DMS 273 (cell line): Measurements from ENCODE around the gene GLP1R.
"Not testable (repeated sequence)": the region's sequence is repeated elsewhere in the genome, so short reads cannot be mapped to it uniquely, and the experiment has no call there.

Experiments used
- DNase-seq: peaks from one replicate; lab custom pipeline; 2025; ENCODE audit not compliant: unreplicated experiment; lab: John Stamatoyannopoulos, UW

Gene GLP1R

GRCh38 chr6:39118921-39119320 is 70.3 kb downstream of the GLP1R start:
- DNase-seq = no peak

- DNase-seq = no peak
Measured at GRCh38 chr6:39124114-39124513, 75.5 kb downstream of the GLP1R start.

- DNase-seq = no peak
Measured at GRCh38 chr6:39128106-39128505, 79.5 kb downstream of the GLP1R start.

- DNase-seq = no peak
Measured at GRCh38 chr6:39128832-39129231, 80.3 kb downstream of the GLP1R start.

- DNase-seq = no peak
Measured at GRCh38 chr6:39130691-39131090, 82.1 kb downstream of the GLP1R start.

DNA sequence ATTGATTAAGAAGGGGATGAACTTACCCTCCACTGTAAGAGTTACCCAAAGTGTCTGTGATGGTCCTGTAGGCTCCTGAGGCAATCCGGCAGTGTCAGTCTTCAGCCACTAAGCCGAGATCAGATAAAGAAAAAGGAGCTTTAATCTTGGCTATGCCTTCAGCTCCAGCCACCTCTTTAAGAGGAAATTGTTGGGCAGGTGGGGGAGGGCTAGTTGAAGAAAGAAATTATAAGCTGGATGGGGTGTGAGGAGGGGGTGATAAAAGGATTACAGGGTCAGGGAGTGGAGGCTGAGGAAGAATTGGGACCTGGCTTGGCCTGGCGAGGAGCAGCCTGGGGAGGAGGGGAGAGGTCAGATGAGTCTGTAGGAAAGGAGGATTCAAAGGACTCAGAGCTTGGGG is 86.2 kb downstream of the GLP1R start:
- not testable (repeated sequence) for DNase-seq

- DNase-seq = not testable (repeated sequence)
Measured at GRCh38 chr6:39136207-39136606, 87.6 kb downstream of the GLP1R start.

DNA sequence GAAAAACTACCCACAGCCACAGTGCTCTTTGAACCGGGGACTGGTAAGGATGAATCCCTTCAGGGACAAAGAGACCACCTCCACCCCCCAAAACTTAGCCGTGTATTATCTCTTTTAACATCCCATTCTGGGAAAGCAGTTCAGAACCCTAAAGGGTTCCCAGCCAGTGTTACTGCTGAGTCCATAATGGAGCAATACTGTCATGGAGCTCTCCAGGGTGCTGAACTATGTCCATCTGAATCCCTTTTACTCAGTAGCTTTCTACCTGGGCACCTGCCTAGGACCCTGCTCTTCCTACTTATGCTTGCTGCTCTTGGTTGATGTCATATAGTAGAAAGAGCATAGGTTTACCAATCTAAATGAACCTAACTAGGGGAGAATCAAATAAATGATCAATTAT is 88.7 kb downstream of the GLP1R start:
- DNase-seq = peak; percentile 49
